Caki2 (cell line): ENCODE measurements around the gene TBC1D9. TPM values are rescaled to one million over a fixed set of nuclear protein-coding genes. Genes with fewer than 3 reads are reported as not detected.

Experiments used
- DNase-seq: peaks from one replicate; pipeline ENCODE4 v3.0.0-alpha.2; 2015; ENCODE audit warnings: low read depth
- in situ Hi-C: cut with HindIII; loops from 2 replicates; pipeline ENCODE4 v1.10.0; 2016; ENCODE audit warnings: low sequenced_read_pairs, low pct_unique_long_range_greater_than_20kb, mixed read lengths
- total RNA-seq: library from RNA; depleted of rRNA; stranded (reverse); fragments of >200 nt; shearing (Covaris generic); gene quantifications from 2 replicates; pipeline ENCODE4 v1.2.3, GENCODE V29; 2014; ENCODE audit warnings: low replicate concordance

Gene TBC1D9
- total RNA-seq, 1 experiment from 2014 or later, result 22.4 TPM

DNA sequence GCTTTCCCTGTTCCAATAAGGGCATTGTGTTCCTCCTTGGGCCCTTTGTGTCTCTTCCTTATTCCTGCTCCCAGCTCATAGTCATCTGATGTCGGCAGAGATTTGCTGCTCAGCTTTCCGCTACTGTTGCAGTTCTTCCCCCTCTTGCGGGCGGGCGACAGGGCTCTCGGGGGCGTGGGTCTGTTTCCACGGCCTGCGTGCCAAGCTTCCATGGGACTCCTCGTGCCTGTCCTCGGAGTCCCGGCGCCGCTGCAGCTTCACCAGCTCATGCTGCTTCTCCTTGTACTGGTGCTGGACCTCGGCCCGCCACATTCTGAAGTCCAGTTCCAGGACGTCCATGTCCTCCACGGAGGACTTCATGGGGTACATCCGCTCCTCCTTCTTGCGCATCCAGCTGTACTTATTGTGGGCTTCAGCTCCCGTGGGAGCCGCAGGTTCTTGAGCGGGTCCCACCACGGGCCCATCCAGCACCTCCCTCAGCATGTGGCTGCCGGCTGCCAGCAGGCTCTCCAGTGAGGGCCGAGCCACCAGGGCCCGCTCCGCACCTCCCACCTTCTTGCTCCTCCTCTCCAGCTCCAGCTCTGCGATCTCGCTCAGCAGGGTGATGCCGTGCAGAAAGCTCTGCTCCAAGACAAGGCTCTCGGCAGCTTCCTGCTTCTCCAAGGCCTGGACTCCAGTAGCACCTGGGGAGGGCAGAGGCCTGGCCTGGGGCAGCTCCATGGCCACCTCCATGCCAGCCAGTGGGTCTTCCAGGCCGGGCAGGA is 113.3 kb downstream of the TBC1D9 start:
- DNase-seq, result no peak
- in situ Hi-C loops, result no loop called here

DNA sequence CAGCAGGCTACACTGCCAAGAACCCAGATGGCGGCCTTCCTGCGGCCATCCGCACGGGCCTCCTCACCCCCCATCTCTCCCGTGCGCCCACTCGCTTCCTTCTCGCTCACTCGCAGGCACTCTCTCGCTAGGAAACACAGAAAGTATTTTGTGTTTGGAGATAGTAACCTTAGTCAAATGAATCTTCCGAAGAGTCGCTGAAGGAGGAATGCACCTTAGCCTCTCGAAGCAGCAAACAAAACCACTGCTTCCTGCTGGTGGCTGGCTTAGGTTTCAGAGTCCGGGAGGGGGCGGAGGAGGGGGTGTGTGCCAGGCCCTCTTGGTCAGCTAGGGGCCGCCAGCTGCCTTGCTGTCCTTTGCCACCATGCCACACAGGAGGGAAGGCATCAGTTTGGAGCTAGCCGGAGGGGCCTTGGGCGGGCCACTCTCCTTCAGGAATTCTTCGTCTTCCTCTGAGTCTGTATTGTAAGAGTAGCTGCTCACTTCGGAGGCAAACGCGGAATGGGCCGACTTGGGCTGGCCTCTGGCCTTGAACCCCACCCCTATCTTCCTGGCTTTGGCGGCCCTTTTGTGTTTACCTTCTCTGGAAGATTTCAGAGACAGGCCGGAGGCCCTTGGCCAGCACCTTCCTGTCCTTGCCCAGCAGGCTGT is 114.3 kb downstream of the TBC1D9 start:
- in situ Hi-C loops, result no loop called here
- DNase-seq, result no peak

DNA sequence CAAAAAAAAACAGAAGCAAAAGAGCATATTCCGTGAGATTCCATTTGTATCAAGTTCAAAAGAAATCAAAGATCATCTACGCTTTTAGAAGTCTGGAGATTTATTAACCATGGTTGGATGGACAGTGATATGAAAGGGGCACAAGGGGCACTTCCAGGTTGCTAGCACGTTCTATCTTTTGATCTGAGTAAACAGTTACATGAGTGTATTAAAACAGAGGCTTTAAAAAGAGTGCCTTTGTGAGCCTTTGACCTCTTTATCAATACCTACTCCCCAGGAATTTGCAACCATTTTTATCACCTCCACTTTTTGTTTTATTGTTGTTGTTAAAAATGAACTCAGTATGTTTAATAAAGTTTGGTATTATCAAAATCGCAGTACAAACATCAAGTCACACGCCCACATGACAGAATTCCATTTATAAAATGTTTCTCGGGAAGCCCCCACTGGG is 115.1 kb downstream of the TBC1D9 start:
- no peak for DNase-seq
- in situ Hi-C loops, result no loop called here

DNA sequence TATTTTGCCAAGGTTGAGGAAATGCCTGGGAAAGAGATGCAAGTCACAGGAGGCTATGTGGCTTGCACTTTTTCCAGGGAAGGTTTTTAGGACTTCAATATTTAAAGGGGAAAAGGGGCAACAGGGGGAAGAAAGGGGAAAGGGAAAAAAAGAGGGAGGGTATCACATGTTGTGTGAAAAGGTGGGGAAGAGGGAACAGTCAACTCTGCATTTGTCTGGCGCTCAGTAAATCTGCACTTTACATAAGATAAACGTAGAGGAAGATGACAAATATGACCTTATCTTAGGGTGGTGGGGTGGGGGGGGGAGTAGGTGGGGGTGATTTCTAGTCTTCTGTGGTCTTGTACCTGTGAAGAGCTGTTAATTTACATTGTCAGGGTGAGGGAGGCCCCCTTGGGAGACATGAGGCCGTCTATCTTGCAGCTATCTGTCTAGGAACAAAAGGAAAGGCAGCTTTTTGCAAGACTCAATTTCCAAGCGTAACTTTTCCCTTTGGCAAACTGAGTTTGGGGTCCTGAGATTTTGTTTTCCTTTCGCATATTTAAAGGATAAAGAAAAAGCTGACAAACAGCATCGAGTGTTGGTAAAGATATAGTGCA is 115.9 kb downstream of the TBC1D9 start:
- no peak for DNase-seq
- in situ Hi-C loops, result no loop called here

DNA sequence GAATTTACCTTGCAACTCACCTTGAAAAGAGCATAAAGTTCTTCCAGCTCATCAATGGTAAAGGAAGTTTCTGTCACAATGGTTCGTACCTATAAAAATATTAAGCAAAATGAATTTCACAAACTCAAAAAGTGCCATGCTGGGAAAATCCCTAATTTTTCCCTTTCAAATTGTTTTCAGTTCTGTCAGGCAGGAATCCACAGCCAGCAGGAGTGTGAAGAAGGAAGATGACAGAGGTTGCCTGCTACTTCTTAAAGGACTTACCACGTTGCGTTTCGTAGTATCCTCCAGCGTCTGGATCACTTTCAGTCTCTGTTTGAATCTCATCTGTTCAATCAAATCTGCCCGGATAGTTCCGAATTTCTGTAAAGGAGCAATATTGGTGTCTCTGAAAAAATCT is 117.1 kb downstream of the TBC1D9 start:
- in situ Hi-C loops, result no loop called here
- no peak for DNase-seq

DNA sequence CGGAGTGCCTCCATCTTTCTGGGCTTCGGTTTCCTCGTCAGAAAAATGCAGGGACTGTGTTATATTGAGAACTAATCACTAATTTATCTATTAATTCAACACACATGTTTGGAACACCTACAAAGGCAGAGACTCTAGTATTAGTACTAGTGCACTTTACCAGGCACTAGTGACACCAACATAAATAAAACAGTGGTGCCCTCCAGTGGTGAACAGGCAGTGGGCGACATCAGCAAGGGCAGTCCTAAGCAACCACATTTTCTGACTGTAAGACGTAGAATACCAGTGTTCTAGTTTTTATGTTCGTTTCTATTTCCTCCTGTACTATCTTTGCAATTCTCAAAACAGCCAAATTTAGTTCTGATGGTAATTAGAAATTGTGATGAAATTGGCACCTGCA is 118.3 kb downstream of the TBC1D9 start:
- no peak for DNase-seq

DNA sequence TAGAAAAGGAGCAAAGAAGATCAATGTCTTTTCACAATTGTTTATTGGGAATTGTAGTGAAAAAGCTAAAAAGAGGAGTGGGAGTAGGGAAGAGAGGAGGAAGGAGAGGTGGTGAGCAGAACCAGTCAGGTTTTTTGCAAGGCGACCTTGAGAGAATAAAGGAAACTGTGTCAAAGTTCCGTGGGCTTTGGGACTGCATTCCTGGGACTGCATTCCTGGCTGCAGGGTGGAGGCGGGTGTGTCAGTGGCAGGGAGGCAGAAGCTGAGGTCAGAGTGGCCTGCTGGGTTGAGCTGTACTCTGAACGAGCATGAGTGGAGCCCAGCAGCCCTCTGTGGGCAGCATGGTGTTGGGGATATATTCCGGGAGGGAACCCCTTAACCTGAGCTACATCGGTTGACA is 120.6 kb downstream of the TBC1D9 start:
- DNase-seq, result peak; percentile 13
- in situ Hi-C loops, result no loop called here

More for the DNA sequence above, 118.3 kb downstream of the TBC1D9 start:
- in situ Hi-C loops, result no loop called here

DNA sequence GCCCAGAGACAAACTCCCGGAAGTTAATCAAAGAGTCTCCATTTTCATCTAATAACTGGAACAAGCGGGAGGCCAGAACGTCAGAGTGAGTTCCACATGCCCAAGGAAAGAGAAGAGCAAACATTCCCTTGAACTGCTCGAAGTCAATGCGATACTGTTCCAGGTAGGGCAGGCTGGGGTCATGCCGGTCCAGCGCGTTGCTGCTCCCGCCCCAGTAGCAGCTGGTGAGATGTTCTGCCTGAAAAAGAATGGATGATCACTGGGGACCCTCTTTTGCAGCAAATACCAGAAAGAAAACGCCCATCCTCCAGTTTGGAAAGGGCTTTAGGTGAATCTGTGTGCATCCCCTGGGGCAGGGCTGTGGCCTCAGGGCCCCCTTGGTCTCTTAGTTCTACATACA is 122.2 kb downstream of the TBC1D9 start:
- DNase-seq, result no peak
- in situ Hi-C loops, result no loop called here

DNA sequence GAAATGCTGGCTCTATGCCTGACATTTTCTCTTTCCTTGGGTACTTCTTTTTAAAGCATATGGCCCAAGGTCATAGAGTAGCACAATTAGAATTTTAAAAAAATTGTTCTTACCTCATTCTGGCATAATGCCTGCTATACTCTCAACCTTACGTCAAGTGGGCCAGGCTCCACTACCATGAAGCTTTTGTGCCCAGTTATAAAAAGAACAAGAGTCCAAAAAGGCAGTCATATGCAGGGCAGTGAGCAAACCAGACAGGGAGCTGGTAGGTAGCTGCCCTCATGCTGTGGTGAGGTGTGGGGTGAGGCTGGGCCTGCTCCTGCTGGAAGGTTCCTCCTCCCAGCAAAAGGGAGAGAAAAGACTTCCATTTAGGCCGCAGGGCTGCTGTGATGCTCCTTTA is 123.1 kb downstream of the TBC1D9 start:
- in situ Hi-C loops, result no loop called here
- DNase-seq, result no peak

DNA sequence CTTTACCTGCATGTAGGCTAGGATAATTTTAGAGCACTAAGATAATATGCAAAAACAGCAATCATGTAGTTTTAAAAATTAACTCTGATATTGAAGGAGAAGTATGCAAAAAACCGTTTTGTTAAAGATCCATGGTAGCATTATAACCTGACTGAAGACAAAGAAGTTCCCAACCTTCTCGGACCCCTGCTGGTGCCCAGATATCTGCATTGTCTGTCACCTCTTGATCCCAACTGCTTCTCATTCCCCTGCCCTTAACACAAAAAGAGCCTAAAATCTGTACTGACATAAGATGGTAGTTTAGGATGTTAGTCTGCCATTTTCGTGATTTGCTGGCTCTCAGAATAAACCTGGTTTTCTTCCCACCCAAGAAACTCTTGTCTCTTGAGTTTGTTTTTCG is 125.9 kb downstream of the TBC1D9 start:
- in situ Hi-C loops, result no loop called here
- no peak for DNase-seq

DNA sequence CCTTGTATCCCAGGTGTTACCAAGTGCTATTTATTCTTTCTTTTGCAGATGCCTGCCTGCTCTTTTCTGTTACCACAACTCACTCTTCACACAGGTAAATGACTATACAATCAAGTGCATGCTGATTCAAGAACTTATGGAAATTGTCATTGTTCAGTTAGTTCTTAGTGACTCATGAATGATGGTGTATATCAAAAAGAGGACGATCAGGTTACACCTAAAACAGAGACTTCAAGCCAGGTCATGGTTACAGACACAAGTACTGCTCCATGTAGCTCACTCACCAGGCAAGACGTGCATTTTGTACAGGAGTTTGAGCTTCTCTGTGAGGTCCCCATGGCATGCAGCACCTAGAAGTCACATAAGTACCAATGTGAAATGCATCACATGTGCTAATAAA is 128.2 kb downstream of the TBC1D9 start:
- in situ Hi-C loops, result no loop called here

DNA sequence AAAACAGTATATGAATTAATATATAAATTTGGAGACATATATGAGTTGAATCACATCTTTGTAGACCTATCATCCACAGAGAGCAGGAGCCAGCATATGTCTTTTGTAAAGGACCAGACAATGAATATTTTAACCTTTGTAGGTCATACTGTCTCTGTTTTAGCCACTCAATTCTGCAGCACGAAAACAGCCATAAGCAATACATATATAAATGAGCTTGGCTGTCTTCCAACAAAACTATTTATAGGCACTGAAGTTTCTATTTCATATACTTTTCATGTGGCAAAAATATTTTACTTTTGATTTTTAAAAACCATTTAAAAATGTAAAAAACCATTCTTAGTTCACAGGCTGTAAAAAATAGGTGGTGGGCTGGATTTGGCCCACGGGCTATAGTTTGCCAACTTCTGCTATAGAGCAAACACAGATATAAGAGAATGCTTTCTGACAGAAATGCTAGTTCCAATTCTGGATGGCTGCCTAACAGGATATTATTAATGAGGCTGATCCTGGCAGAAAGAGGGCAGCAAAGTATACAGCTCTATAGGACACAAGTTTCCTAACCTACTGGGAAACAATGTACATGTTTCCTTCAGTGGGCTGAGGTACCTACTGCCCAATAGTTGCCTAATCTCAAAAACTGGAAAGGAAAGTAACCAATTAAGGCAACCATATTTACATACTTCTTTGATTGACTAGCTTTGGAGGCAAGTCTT is 129.4 kb downstream of the TBC1D9 start:
- in situ Hi-C loops, result no loop called here
- DNase-seq, result no peak

More for the DNA sequence above, 128.2 kb downstream of the TBC1D9 start:
- DNase-seq, result no peak

DNA sequence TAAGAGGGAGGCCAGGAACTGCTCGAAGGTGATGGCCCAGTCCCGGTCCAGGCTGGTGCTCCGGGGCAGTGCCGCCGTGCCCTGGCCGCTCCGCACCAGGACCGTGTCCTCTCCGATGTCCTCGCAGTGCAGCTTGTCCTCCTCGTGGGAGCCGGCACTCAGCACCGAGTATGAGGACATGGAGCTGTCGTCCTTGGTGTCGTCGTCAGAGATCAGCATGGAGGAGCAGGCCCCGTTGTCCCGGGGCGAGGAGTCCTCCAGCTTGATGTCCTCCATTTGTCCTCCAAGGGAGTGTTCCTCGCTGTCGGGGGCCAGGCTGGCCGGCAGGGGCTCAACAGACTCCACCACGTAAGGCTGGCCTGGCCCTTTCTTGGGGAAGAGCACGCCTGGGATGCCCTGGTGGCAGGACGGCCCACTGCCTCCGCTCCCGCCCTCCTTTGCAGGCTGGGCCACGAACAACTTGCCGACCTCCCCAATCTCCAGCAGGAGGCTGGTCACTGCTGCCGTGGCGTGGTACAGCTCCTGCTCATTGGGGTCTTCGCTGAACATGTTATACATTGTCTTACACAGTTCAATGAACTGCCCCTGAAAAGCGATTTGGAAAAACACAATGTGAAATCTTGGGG is 133.7 kb downstream of the TBC1D9 start:
- in situ Hi-C loops, result no loop called here
- DNase-seq, result no peak

DNA sequence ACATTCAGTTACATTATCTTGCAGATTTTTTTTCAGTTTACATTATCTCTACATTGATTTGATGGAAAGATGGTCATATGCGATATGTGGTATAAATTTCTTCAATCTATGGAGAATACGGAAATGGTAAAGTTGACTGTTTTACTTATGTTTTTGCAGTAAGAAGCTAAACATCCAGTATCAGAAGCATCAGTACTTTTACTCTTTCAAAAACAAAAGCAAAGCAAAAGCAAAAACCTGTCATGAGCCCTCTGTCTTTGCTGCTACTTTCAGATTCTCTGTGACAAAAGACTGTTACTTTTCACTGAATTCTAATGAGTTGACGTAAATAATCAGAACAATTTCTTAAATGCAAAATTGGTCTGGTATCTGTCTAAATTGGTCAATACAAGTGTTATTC is 135.0 kb downstream of the TBC1D9 start:
- in situ Hi-C loops, result no loop called here
- DNase-seq, result no peak

DNA sequence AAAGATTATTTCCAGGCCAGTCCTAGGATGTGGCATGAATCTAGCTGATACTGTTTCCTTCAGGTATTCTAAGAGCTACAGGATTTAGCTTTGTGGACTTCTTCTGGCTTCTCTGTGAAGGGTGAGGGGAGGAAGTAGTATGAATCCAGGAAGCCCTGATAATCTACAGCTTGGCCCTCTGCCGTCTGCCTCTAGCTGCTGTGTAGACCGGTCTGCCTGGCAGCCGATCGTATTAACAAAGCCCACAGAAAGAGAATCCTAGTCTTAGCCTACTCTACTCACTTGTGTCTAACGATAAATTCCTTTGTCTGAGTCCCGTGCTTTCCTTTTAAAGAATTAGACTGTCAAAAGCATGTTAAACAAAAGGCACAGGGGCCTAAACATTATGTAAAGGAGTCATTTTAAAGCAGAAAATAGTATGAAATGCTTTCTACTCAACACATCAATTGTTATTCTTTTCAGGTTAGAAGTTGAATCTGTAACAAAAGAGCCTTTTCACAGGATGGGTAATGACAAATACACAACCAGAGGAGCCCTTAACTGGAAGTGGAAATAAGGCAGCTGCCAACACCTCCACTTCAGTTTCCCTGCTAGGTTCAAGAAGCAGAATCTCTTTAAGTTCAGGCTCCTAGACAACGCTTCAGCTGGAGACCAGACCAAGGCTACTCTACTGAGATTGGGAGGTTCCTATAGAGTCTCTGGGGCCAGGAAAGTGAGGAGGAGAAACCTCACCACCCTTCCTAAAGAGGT is 138.5 kb downstream of the TBC1D9 start:
- in situ Hi-C loops, result no loop called here
- no peak for DNase-seq

DNA sequence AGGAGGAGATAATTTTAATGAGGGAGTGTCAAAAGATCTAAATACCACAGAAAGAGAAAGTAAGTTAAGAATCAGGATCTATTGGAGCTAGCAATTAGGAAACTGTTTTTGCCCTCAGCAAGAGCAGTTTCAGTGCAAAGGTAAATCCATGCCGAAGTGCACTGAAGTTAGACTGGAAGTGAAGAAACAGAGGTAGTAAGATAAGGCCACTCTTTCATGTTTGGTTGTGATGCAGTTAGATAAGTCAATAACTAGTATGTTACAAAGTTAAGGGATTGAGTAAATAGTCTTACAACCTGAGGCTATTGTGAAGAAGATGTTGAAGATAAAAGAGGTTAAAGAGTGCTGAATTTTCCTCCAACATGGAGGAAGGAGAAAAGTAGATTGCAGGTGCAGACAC is 140.7 kb downstream of the TBC1D9 start:
- DNase-seq, result no peak
- in situ Hi-C loops, result no loop called here

DNA sequence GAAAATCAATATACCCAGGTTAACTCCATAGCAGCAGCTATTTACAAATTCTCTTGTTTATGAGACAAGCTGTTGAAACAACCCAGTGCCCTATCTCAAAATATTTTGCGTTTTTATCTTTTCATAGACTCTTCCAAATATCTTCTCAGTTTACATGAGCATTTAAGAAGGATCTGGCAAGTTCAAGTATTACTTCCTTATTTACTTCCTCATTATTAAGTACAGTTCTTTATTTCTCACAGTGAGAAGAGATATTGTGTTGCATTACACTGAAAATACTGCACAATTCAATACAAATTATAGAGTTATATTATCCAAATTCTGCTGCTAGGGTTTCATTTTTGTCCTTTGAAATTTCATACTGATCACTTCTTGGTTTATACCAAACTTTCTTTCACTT is 143.8 kb downstream of the TBC1D9 start:
- in situ Hi-C loops, result no loop called here

DNA sequence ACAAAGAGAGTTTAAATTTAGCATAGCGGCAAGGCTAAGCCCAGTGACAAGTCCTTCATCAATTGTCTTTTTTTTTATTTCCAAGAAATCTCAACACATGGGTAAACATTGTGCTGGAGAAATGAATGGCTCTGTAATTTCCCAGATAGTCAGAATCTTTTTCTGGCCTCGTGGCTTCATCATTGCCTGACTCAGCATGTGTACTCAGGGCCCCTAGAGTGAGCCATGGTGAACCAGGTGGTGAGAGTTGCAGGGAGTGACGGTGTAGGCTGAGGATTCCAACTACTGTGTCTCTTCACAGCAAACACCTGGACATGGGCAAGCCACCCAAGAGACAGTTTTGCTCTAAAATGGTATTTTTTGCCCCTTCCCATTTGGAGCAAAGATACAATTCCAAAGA is 144.3 kb downstream of the TBC1D9 start:
- no peak for DNase-seq
- in situ Hi-C loops, result no loop called here

More for the DNA sequence above, 143.8 kb downstream of the TBC1D9 start:
- no peak for DNase-seq
